ENCODE results near the gene SRGAP2B. TPM values are rescaled to one million over a fixed set of nuclear protein-coding genes. Genes with fewer than 3 reads are reported as not detected.
"Not testable (repeated sequence)": the region's sequence is repeated elsewhere in the genome, so short reads cannot be mapped to it uniquely, and the experiment has no call there.

The SRGAP2B gene
- total RNA-seq, 1 donor from 2014 or later: 23.3 TPM

DNA sequence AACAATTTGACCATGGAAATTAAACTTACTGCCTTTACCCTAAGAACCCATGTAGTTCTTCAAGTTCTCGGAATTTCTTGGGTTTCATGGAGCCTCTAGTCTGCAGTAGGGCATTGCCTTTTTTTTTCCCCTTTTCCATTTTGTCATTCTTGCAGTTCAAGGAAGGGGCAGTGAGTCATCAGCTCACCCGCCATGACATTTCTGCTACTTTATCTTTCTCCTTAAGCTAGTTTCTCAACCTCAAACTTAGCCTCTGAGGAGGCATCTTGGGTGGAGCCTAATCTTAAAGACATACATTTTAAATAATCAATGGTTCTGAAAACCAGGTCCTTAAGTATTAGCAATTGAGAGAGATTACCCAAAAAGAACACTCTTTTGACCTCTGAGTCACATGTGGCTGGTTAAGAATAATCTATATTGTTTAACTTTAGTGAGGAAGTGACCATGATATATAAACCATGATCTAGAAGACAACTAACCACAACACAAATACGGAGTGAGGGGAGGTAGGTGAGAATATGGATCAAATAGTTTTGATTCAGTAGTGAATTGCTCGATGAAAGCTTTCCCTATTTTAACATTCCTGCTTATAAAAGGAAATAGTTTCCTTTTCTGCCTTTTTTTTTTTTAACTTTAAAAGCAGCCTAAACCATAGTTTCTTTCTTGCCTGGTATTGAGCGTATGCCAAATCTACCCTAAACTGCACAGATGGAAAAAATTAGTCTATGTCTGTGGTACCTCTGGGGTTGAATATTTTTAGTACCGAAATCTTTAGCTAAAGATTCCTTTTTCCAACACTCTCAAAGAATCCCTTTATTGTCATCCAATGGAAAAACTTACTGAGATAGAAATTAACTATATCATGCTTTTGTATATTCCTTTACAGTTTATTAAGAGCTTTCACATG is 20.7 kb upstream of the SRGAP2B start:
- intact Hi-C loops (cut with micrococcal nuclease); DNase-seq; H3K27me3 Mint-ChIP-seq; H3K4me1 Mint-ChIP-seq; H3K27ac Mint-ChIP-seq; H3K9me3 Mint-ChIP-seq; H3K4me3 Mint-ChIP-seq; POLR2A ChIA-PET; CTCF ChIA-PET; ATAC-seq (ENCODE audit: low read depth); H3K36me3 Mint-ChIP-seq (ENCODE audit: low read depth): not testable (repeated sequence)

DNA sequence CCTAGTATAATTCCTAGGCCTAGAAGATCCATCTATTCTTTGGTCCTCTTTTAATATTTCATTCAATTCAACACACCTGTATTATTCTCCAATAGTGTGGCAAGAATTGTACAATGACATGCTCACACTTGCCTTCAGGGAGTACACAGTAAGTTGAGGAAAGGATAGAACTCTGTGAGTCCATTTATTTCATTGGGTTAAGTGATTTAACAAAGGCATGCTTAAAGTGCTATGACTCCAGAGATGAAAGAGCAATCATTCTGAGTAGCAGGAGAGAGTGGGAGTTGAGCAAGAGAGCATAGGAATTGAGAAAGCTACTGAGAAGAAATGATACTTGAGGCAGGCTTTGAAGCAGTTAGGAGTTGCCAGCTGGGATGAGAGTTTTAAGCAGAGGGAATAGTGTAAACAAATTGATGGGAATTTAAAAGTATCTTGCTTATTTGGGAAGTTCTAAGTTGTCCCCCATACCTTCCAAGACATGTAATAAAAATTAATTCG is 19.5 kb upstream of the SRGAP2B start:
- H3K27ac Mint-ChIP-seq; H3K4me3 Mint-ChIP-seq; DNase-seq; CTCF ChIA-PET; H3K36me3 Mint-ChIP-seq (ENCODE audit: low read depth); intact Hi-C loops (cut with micrococcal nuclease); ATAC-seq (ENCODE audit: low read depth); H3K4me1 Mint-ChIP-seq; H3K27me3 Mint-ChIP-seq; H3K9me3 Mint-ChIP-seq; POLR2A ChIA-PET: not testable (repeated sequence)

DNA sequence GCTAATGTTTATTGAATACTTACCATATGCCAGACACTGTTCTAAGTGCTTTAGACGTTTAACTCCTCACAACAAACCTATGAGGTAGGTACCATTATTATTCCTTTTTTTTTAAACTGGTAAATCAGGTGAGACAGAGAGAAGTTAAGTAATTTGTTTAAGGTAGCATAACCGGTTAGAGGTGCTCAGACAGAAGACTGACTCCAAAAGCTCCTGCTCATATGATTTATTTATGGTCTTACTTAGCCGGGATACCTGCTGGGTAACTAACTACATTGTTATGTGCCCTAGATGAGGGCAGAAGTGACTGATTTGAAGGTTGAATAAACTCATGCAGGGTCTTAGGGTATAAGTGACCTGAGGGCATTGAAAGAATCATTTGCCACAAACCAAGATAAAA is 17.6 kb upstream of the SRGAP2B start:
- H3K4me1 Mint-ChIP-seq; H3K4me3 Mint-ChIP-seq; CTCF ChIA-PET; H3K27ac Mint-ChIP-seq; H3K27me3 Mint-ChIP-seq; ATAC-seq (ENCODE audit: low read depth); DNase-seq; intact Hi-C loops (cut with micrococcal nuclease); H3K9me3 Mint-ChIP-seq; POLR2A ChIA-PET; H3K36me3 Mint-ChIP-seq (ENCODE audit: low read depth): not testable (repeated sequence)

DNA sequence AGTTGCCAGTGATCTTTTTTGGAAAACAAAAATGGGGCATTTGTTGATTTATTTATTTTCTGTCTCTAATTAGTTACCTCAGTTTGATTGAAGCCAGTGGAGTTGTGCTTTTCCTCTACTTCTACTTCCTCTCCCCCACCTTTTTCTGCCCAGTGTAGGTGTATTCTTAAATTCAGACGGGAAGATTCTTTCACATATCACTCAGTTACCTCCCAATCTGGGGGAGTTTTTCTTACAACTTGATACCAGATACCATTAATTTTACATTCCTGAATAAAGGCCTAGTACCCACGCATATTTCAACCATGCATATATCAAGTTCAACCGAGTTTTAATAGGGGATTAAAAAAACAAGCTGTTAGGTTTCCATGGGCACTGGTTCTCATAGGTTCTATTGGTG is 16.5 kb upstream of the SRGAP2B start:
- DNase-seq; CTCF ChIA-PET; intact Hi-C loops (cut with micrococcal nuclease); POLR2A ChIA-PET; H3K27me3 Mint-ChIP-seq; H3K36me3 Mint-ChIP-seq (ENCODE audit: low read depth); H3K27ac Mint-ChIP-seq; H3K9me3 Mint-ChIP-seq; H3K4me3 Mint-ChIP-seq; H3K4me1 Mint-ChIP-seq; ATAC-seq (ENCODE audit: low read depth): not testable (repeated sequence)

DNA sequence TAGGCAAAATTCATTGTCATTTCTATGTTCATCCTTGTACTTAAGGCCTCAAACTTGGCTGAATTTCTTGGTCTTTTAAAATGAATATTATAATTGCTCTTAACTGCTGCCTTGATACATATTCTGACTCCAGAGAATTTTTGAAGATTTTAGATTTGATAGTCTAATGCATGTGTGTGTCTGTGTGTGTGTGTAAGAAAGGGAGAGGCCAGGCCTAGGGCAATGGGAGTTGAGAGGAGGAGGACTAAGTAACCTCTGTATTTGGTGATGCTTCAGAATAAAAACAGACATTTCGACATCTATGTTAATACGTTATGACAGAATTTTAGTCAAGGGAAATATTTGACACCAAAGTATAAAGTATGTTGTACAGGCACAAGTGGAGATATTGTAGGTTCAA is 8.2 kb upstream of the SRGAP2B start:
- H3K4me3 Mint-ChIP-seq; H3K27me3 Mint-ChIP-seq; H3K27ac Mint-ChIP-seq; ATAC-seq (ENCODE audit: low read depth); POLR2A ChIA-PET; H3K36me3 Mint-ChIP-seq (ENCODE audit: low read depth); CTCF ChIA-PET; H3K9me3 Mint-ChIP-seq; DNase-seq; intact Hi-C loops (cut with micrococcal nuclease); H3K4me1 Mint-ChIP-seq: not testable (repeated sequence)

DNA sequence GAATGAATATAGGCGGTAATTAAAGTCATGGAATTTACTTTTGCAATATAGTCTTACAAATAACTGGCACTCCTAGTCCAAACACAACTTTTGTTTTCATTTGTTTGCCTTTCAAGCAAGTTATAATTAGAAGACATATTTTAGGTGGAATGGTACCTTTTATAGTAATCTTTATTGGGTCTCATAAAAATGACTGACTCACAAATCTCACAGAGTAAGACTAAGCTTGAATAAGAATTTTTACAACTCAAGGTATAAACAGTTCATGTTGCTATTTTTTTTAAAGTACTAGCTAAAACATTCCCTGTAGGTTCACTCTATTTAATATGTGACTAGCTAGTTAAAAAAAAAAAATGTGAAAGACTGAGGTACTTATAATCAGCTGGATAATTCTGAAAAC is 6.6 kb upstream of the SRGAP2B start:
- H3K9me3 Mint-ChIP-seq; H3K27ac Mint-ChIP-seq; intact Hi-C loops (cut with micrococcal nuclease); ATAC-seq (ENCODE audit: low read depth); H3K4me3 Mint-ChIP-seq; DNase-seq; CTCF ChIA-PET; H3K27me3 Mint-ChIP-seq; H3K4me1 Mint-ChIP-seq; H3K36me3 Mint-ChIP-seq (ENCODE audit: low read depth); POLR2A ChIA-PET: not testable (repeated sequence)

DNA sequence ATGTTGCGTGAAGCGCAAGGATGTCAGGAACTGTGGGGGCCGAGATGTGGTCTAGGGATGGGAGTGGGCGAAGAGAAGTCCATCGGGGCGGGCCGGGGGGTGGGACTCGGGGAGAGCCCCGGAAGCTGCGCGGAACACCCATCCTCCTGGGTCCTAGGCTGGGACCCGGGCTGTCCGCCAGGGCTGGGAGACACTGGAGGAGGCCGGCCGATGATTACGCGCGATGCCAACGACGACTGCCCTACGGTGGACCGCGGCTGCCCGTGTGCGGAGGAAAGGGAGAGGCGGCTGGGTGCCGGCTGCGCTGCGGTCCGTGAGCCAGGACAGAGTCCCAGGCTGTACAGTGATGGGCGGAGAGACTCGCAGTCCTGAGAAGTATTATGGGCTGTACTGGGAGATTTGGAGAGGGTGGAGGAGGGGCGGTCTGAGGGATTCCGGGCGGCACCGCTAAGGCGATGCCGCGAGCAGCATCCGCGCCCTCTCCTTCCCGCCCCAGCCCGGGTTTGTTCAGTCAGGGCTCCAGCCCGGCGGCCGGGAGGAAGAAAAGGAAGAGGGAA is 395 bp downstream of the SRGAP2B start:
- H3K36me3 Mint-ChIP-seq (ENCODE audit: low read depth); H3K9me3 Mint-ChIP-seq; H3K27me3 Mint-ChIP-seq; intact Hi-C loops (cut with micrococcal nuclease); H3K27ac Mint-ChIP-seq; POLR2A ChIA-PET; H3K4me1 Mint-ChIP-seq; CTCF ChIA-PET: not testable (repeated sequence)
- DNase-seq (peak; percentile 21), ATAC-seq (ENCODE audit: low read depth) (peak; percentile 0)
- H3K4me3 Mint-ChIP-seq: peak overlapping the region; percentile 70

DNA sequence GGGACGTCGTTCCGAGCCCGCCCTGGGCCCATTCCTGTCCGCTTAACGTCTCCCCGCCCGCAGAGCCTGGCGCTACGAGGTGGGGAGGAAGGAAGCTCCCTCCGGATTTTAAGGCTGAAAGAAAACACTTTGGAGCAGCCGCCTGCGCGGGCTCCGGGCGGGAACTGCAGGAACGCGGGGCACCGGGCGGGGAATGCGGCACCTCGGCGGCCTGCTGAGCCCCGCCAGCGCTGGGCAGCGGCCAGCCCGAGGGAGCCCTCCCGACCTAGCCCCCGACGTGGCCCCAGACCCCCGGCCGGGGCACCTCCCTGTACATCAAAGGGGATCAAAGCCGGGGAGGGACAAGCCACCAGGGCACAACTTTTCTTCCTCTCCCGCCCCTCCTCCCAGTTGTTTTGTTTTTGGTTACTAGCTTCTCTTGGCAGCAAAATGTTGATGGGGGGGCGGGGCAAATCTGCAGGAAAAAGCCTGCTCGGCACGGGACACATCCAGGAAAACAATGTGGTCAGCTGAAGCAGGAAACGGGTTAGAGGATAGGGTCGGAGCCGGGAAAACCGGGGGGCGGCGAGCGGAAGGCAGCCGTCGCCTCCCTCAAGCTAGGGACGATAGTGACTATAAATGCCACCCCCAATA is 1.5 kb downstream of the SRGAP2B start:
- CTCF ChIA-PET; POLR2A ChIA-PET; H3K9me3 Mint-ChIP-seq; H3K27me3 Mint-ChIP-seq; intact Hi-C loops (cut with micrococcal nuclease); H3K4me1 Mint-ChIP-seq; H3K36me3 Mint-ChIP-seq (ENCODE audit: low read depth); ATAC-seq (ENCODE audit: low read depth): not testable (repeated sequence)
- H3K27ac Mint-ChIP-seq: peak overlapping the region; percentile 75
- H3K4me3 Mint-ChIP-seq: peak overlapping the region; percentile 91
- DNase-seq: peak; percentile 19

DNA sequence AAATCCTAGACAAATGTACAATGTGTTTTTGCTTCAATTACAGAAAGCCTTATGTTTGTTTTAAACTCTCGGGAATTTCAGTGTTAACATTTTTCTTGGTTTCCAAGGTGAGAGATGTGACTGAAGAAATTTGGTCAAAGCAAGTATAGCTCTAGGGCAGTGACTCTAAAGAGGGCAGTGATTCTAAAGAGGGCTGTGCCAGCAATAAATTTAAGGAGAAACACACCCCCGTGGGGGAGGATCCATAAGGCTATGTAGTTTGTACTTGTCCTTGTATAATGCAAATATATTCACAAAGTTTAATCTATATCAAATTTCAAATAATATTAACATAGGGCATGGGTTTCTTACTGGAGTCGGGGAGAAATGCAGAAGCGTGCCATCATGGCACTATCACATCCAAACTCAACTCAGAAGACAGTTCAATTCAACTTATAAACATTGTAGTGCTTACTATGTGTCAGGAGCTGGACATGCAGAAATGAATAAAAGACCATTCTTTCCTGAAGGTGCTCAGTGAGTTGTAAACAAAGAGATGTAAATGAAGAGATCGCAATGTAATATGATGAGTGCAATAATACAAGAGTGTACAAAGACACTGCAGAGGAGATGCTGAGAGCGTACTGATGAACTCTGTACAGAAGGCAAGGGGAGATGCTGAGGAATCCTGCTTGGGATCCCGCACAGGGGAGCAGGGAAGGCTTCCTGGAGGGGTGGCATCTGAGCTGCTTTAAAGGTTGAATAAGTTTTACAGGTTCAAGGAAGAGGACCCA is 12.5 kb downstream of the SRGAP2B start:
- ATAC-seq (ENCODE audit: low read depth); H3K9me3 Mint-ChIP-seq; POLR2A ChIA-PET; H3K27me3 Mint-ChIP-seq; CTCF ChIA-PET; intact Hi-C loops (cut with micrococcal nuclease); DNase-seq; H3K4me1 Mint-ChIP-seq; H3K4me3 Mint-ChIP-seq; H3K36me3 Mint-ChIP-seq (ENCODE audit: low read depth); H3K27ac Mint-ChIP-seq: not testable (repeated sequence)

DNA sequence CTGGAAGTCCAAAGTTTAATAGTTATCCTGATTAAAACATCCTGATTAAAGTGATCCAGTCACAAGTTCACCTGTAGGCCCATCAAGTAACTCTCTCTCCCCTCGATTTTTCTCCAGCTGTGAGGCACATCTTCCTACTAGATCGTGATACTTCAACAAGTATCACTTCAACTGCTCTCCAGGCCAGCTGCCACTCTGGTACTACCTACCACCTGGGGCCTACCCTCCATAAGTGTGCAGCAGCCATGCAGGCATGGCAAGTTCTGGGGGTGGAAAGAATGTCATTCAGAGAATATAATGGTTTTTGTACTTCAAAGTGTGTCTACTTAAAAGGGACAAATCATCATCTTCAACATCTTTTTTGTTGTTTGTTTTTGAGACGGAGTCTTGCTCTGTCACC is 14.9 kb downstream of the SRGAP2B start:
- H3K4me1 Mint-ChIP-seq; H3K27ac Mint-ChIP-seq; H3K27me3 Mint-ChIP-seq; H3K4me3 Mint-ChIP-seq; intact Hi-C loops (cut with micrococcal nuclease); DNase-seq; H3K9me3 Mint-ChIP-seq; POLR2A ChIA-PET; H3K36me3 Mint-ChIP-seq (ENCODE audit: low read depth); CTCF ChIA-PET; ATAC-seq (ENCODE audit: low read depth): not testable (repeated sequence)

DNA sequence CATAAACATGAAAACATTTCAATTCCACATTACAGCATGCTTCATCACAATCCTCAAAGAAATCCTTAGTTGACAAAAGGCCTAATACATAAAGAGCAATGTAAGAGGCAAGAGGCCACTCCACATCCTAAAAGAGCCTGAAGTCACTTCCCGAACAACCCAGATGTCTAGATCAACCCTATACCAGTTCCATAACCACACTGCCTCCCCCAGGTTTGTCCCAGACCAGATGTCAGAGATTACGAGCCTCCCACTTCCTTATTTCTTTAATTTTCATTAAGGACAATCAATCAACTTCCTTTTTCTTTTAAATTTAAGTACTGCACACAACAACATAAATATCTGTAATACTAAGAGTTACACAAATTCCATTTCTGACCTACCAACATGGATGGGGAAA is 15.4 kb downstream of the SRGAP2B start:
- H3K27me3 Mint-ChIP-seq; CTCF ChIA-PET; DNase-seq; H3K36me3 Mint-ChIP-seq (ENCODE audit: low read depth); H3K27ac Mint-ChIP-seq; POLR2A ChIA-PET; ATAC-seq (ENCODE audit: low read depth); H3K9me3 Mint-ChIP-seq; H3K4me3 Mint-ChIP-seq; intact Hi-C loops (cut with micrococcal nuclease); H3K4me1 Mint-ChIP-seq: not testable (repeated sequence)

Measured in activated B cell treated with CpG ODN at 0.5 μM for 24 hours (primary cell).